H1 (cell line): ENCODE measurements around the gene SLC25A15. TPM values are rescaled to one million over a fixed set of nuclear protein-coding genes. Genes with fewer than 3 reads are reported as not detected.

ENCODE experiments used
- CTCF ChIA-PET: fragments of 300-600 bp; sonication (Branson Sonifier 250); formaldehyde crosslinking; loops from one replicate; lab custom pipeline; 2021; ENCODE audit not compliant: partially characterized antibody; lab: Charles Lee
- POLR2A ChIA-PET: fragments of 300-600 bp; sonication (Branson Sonifier 250); formaldehyde crosslinking; loops from one replicate; lab custom pipeline; 2021; ENCODE audit warnings: inconsistent platforms; ENCODE audit not compliant: partially characterized antibody; lab: Charles Lee
- DNase-seq, 2 experiments: peaks; one replicate each; pipeline versions ENCODE4 v3.0.0 to v3.0.0-alpha.2; 2010 to 2022; ENCODE audit warnings: low spot score in 2 of 2, low read depth in 1 of 2, mixed read lengths in 1 of 2
- FAIRE-seq: peaks from 2 replicates; lab custom pipeline; 2011; peaks lifted over from hg19 to GRCh38; lab: Jason Lieb, UNC
- H2AFZ ChIP-seq: 2 replicates; pipeline ENCODE4 v1.8.1; 2012; ENCODE audit warnings: low read length, inconsistent platforms
- H2AK5ac ChIP-seq: 2 replicates; pipeline ENCODE4 v1.6.1; 2013; ENCODE audit warnings: low read depth, low read length
- H2BK120ac ChIP-seq: replicated peaks from 2 replicates; pipeline ENCODE3; 2013; ENCODE audit warnings: low read depth, low read length, inconsistent platforms
- H2BK12ac ChIP-seq: 2 replicates; pipeline ENCODE4 v1.6.1; 2013; ENCODE audit warnings: low read depth, low read length
- H2BK15ac ChIP-seq: 2 replicates; pipeline ENCODE4 v1.6.1; 2013; ENCODE audit warnings: low read length
- H2BK20ac ChIP-seq: 2 replicates; pipeline ENCODE4 v1.6.1; 2013; ENCODE audit warnings: low read length
- H2BK5ac ChIP-seq: 2 replicates; pipeline ENCODE4 v1.6.1; 2013; ENCODE audit warnings: low read depth, low read length
- H3K14ac ChIP-seq: 2 replicates; pipeline ENCODE4 v1.6.1; 2013; ENCODE audit warnings: inconsistent platforms; ENCODE audit not compliant: insufficient read length
- H3K18ac ChIP-seq: 2 replicates; pipeline ENCODE4 v1.6.1; 2013; ENCODE audit warnings: low read length; ENCODE audit errors: extremely low read depth
- H3K23ac ChIP-seq: 2 replicates; pipeline ENCODE4 v1.6.1; 2013; ENCODE audit warnings: inconsistent platforms; ENCODE audit not compliant: insufficient read length
- H3K23me2 ChIP-seq: 2 replicates; pipeline ENCODE4 v1.6.1; 2013; ENCODE audit warnings: low read depth, low read length
- H3K27ac ChIP-seq: 2 replicates; pipeline ENCODE4 v1.6.1; 2011; ENCODE audit warnings: low read depth, low read length, inconsistent platforms
- H3K27me3 ChIP-seq, 4 experiments: replicated peaks in 1 of 4; 1 replicate in 1 of 4; 2 replicates in 3 of 4; pipeline versions ENCODE4 v1.6.1 to v1.8.1; 2011 to 2013; ENCODE audit warnings: low read length in 3 of 4, mild to moderate bottlenecking in 3 of 4, inconsistent platforms in 2 of 4, mixed read lengths in 2 of 4, moderate library complexity in 1 of 4; ENCODE audit not compliant: control insufficient read depth in 3 of 4, insufficient read depth in 3 of 4; ENCODE audit errors: extremely low read depth in 1 of 4
- H3K36me3 ChIP-seq, 4 experiments: 2 replicates each; pipeline versions ENCODE4 v1.6.1 to v1.8.1; 2011 to 2013; ENCODE audit warnings: mild to moderate bottlenecking in 4 of 4, low read length in 3 of 4, moderate library complexity in 2 of 4, control low read depth in 1 of 4, inconsistent platforms in 1 of 4; ENCODE audit not compliant: insufficient read depth in 4 of 4, control insufficient read depth in 2 of 4
- H3K4ac ChIP-seq: replicated peaks from 2 replicates; pipeline ENCODE3; 2013; ENCODE audit warnings: low read length, low read depth, mixed read lengths, inconsistent platforms; ENCODE audit not compliant: insufficient read length
- H3K4me1 ChIP-seq, 4 experiments: replicated peaks in 1 of 4; 1 replicate in 1 of 4; 2 replicates in 3 of 4; pipeline versions ENCODE4 v1.6.1 to v1.8.1; 2011 to 2013; ENCODE audit warnings: low read length in 3 of 4, inconsistent platforms in 2 of 4, mixed read lengths in 1 of 4; ENCODE audit not compliant: insufficient read depth in 4 of 4, control insufficient read depth in 3 of 4
- H3K4me2 ChIP-seq, 2 experiments: 2 replicates each; pipeline versions ENCODE4 v1.6.1 to v1.8.1; 2011 to 2013; ENCODE audit warnings: low read depth in 2 of 2, low read length in 2 of 2, control low read depth in 1 of 2, inconsistent platforms in 1 of 2, mild to moderate bottlenecking in 1 of 2; ENCODE audit not compliant: insufficient read depth in 1 of 2
- H3K4me3 ChIP-seq, 4 experiments: fragments of 200-600, 300-600 bp in 1 of 4; sonication (generic), shearing (Covaris generic), sonication (Bioruptor Twin) in 1 of 4; 2 replicates each; pipeline versions ENCODE4 v1.5.1 to v1.8.1; 2011 to 2016; ENCODE audit warnings: low read length in 4 of 4, low read depth in 3 of 4, control low read depth in 2 of 4, inconsistent platforms in 2 of 4, mild to moderate bottlenecking in 2 of 4, mixed read lengths in 1 of 4, moderate library complexity in 1 of 4; ENCODE audit not compliant: insufficient read depth in 2 of 4; ENCODE audit errors: extremely low read depth in 1 of 4
- H3K56ac ChIP-seq: replicated peaks from 2 replicates; pipeline ENCODE3; 2013; ENCODE audit warnings: low read depth, mild to moderate bottlenecking, mixed read lengths, low read length, inconsistent platforms; ENCODE audit not compliant: insufficient read length
- H3K79me1 ChIP-seq: 2 replicates; pipeline ENCODE4 v1.6.1; 2013; ENCODE audit warnings: low read depth, low read length, control low read depth
- H3K79me2 ChIP-seq, 2 experiments: 2 replicates each; pipeline versions ENCODE4 v1.6.1 to v1.8.1; 2012 to 2013; ENCODE audit warnings: low read length in 2 of 2, mild to moderate bottlenecking in 2 of 2, inconsistent platforms in 1 of 2; ENCODE audit not compliant: insufficient read depth in 2 of 2, control insufficient read depth in 1 of 2
- H3K9ac ChIP-seq, 4 experiments: replicated peaks in 1 of 4; 1 replicate in 1 of 4; 2 replicates in 3 of 4; pipeline versions ENCODE4 v1.6.1 to v1.8.1; 2011 to 2013; ENCODE audit warnings: low read depth in 3 of 4, low read length in 3 of 4, control low read depth in 2 of 4, mild to moderate bottlenecking in 2 of 4, moderate library complexity in 2 of 4, inconsistent platforms in 1 of 4; ENCODE audit errors: extremely low read depth in 1 of 4
- H3K9me3 ChIP-seq, 2 experiments: 2 replicates each; pipeline versions ENCODE4 v1.6.1 to v1.8.1; 2012 to 2013; ENCODE audit warnings: mild to moderate bottlenecking in 2 of 2, moderate library complexity in 2 of 2, control low read depth in 1 of 2, inconsistent platforms in 1 of 2, low read depth in 1 of 2, low read length in 1 of 2, mixed read lengths in 1 of 2; ENCODE audit not compliant: insufficient read depth in 2 of 2
- H4K20me1 ChIP-seq, 2 experiments: replicated peaks in 1 of 2; 2 replicates each; pipeline versions ENCODE3 to v1.8.1; 2011 to 2013; ENCODE audit warnings: inconsistent platforms in 2 of 2, low read length in 2 of 2, mild to moderate bottlenecking in 1 of 2; ENCODE audit not compliant: insufficient read depth in 2 of 2, control insufficient read depth in 1 of 2
- H4K5ac ChIP-seq: 2 replicates; pipeline ENCODE4 v1.6.1; 2013; ENCODE audit warnings: low read length, low read depth, mixed read lengths, inconsistent platforms; ENCODE audit not compliant: insufficient read length
- H4K8ac ChIP-seq: 2 replicates; pipeline ENCODE4 v1.8.0; 2013; ENCODE audit warnings: mild to moderate bottlenecking, moderate library complexity, low read length, inconsistent platforms; ENCODE audit not compliant: insufficient read depth; ENCODE audit errors: extremely low read depth
- H4K91ac ChIP-seq: replicated peaks from 2 replicates; pipeline ENCODE3; 2013; ENCODE audit warnings: low read length, mixed read lengths, inconsistent platforms; ENCODE audit not compliant: insufficient read length
- ATF3 ChIP-seq: IDR thresholded peaks from 2 replicates; pipeline ENCODE4 v1.6.1; 2011; ENCODE audit warnings: low read depth, mild to moderate bottlenecking, low read length; ENCODE audit not compliant: insufficient read depth
- EZH2 ChIP-seq: fragments of 200-600 bp; sonication (generic); IDR thresholded peaks from 2 replicates; pipeline ENCODE4 v1.7.1; 2012; ENCODE audit warnings: low read depth, mild to moderate bottlenecking, moderate library complexity, low read length, inconsistent platforms; ENCODE audit not compliant: severe bottlenecking
- GTF2F1 ChIP-seq: IDR thresholded peaks from 2 replicates; pipeline ENCODE4 v1.6.1; 2012; ENCODE audit warnings: low read depth, low read length, improper control_type of control experiment, borderline replicate concordance
- WGBS, 2 experiments: shearing (Covaris generic) in 1 of 2; methylation state at CpG; one replicate each; pipeline versions ENCODE4 v1.1.6 to v1.1.7; 2013 to 2015; ENCODE audit warnings: low lambda C conversion rate in 2 of 2, mixed read lengths in 2 of 2, inconsistent platforms in 1 of 2, low coverage in 1 of 2, missing lambda C conversion rate in 1 of 2; ENCODE audit not compliant: insufficient replicate concordance in 2 of 2, insufficient coverage in 1 of 2, insufficient read length in 1 of 2; ENCODE audit errors: extremely low coverage in 1 of 2, missing lambda C conversion rate in 1 of 2; 5-methylcytosine and 5-hydroxymethylcytosine counted together
- polyA plus RNA-seq, 7 experiments: library from polyadenylated mRNA; depleted of rRNA in 3 of 7; stranded (reverse) in 5 of 7; unstranded in 2 of 7; fragments of >200 nt in 5 of 7; fragments of 200-250 nt in 2 of 7; gene quantifications; 1 replicate in 5 of 7; 2 replicates in 1 of 7; 4 replicates in 1 of 7; pipeline versions ENCODE4 v1.2.1 to v1.2.3, GENCODE V29; 2011 to 2013; ENCODE audit warnings: missing spikeins in 2 of 7, mixed read lengths in 2 of 7
- total RNA-seq: library from RNA; stranded (reverse); fragmentation: NEBNext Ultra II Directional; extraction: Animal tissue kit (Norgen Biotek cat#: 25700); gene quantifications from 2 replicates; pipeline ENCODE4 v1.2.1, GENCODE V29; 2021

Gene SLC25A15
- total and polyA plus RNA-seq, 2 of the 8 experiments (the other 6 are each of a cell fraction or from before 2014, with no cell fraction given), result 12.4 to 23.4 TPM

GRCh38 chr13:40787062-40787461 is 2.3 kb upstream of the SLC25A15 start:
- no peak overlapping the region for H2BK15ac ChIP-seq
- H3K9me3 ChIP-seq, result no peaks in the 10 kb centered on the region
- no peak overlapping the region for H4K5ac ChIP-seq
- no peak overlapping the region for H2AK5ac ChIP-seq
- no peak overlapping the region for H2BK12ac ChIP-seq
- H3K27me3 ChIP-seq, result no peaks in the 10 kb centered on the region
- no peak for TF ChIP-seq EZH2
- no peak for TF ChIP-seq ATF3
- no peak for TF ChIP-seq GTF2F1
- TF ChIP-seq, all 59 proteins: peak for 0
- Histone ChIP-seq H3K9ac (no peak overlapping the region), H3K23me2 (peaks cover 7% of the 10 kb centered on the region; the same call in 1 of the 2 replicates), H3K79me1 (no peaks in the 10 kb centered on the region), H3K4me2 (no peak overlapping the region), H3K4me3 (no peak overlapping the region), H2BK120ac (no peak overlapping the region), H3K4me1 (0 out of 7 replicates have a peak, but pooled peaks cover 0 to 4% (median 0%) of the 10 kb centered on the region in 4 experiments), H3K56ac (no peak overlapping the region), H3K36me3 (no peaks in the 10 kb centered on the region), H4K20me1 (no peaks in the 10 kb centered on the region), H3K27ac (no peak overlapping the region), H2BK5ac (no peak overlapping the region), H3K23ac (no peak overlapping the region), H3K14ac (no peak overlapping the region), H3K79me2 (no peaks in the 10 kb centered on the region), H3K4ac (no peak overlapping the region), H2BK20ac (no peak overlapping the region), H4K91ac (no peak overlapping the region), H4K8ac (no peak overlapping the region), H3K18ac (no peak overlapping the region), H2AFZ (no peak overlapping the region)
- FAIRE-seq (no peak), DNase-seq (no peak)
- POLR2A ChIA-PET, result no interaction called here
- CTCF ChIA-PET, result interaction anchor here (0.6 to 4.8 kb wide), 3 partner anchors 9 to 1814 kb away, joined by 3 to 38 read pairs (median 3); no protein-coding TSS in a partner anchor
- WGBS, 2 experiments, result 94% methylated on average over 5 of the region's 5 CpGs; no CpG with 5 or more reads in 1 of the 2 experiments
